Pancreas (tissue), 10 donors: ENCODE data around the gene SERPINB11. TPM values are rescaled to one million over a fixed set of nuclear protein-coding genes. Genes with fewer than 3 reads are reported as not detected.

Experiments used
- ATAC-seq, 4 donors: fragments of 200-7000 bp; cut with Tn5 transposase; one replicate each; pipeline versions ENCODE4 v1.8.0 to v1.9.1; 2020; ENCODE audit warnings: mild to moderate bottlenecking in 4 of 4, moderate library complexity in 4 of 4
- DNase-seq, 6 donors: peaks; one replicate each; pipeline ENCODE4 v3.0.0-alpha.2; 2020
- FAIRE-seq: peaks from 2 replicates; lab custom pipeline; 2012; peaks lifted over from hg19 to GRCh38; lab: Jason Lieb, UNC
- H3K27ac ChIP-seq, 4 donors: fragments of 200-600 bp; sonication (generic); 1 replicate in 3 of 4; 2 replicates in 1 of 4; pipeline versions ENCODE4 v1.5.0 to v1.8.0; 2020
- H3K27me3 ChIP-seq, 4 donors: fragments of 200-600 bp; one replicate each; pipeline ENCODE4 v1.8.0; 2021
- H3K36me3 ChIP-seq, 3 donors: fragments of 200-600 bp; sonication (generic) in 1 of 3; one replicate each; pipeline versions ENCODE4 v1.5.0 to v1.8.0; 2020 to 2021
- H3K4me1 ChIP-seq, 3 donors: fragments of 200-600 bp; one replicate each; pipeline ENCODE4 v1.8.0; 2021
- H3K4me3 ChIP-seq, 4 donors: fragments of 200-600 bp; sonication (generic) in 2 of 4; one replicate each; pipeline versions ENCODE4 v1.5.0 to v1.8.0; 2020 to 2021
- H3K9me3 ChIP-seq, 4 donors: fragments of 200-600 bp; one replicate each; pipeline ENCODE4 v1.8.0; 2021
- CTCF ChIP-seq, 4 donors: fragments of 200-600 bp; sonication (generic) in 3 of 4; IDR thresholded peaks; one replicate each; pipeline versions ENCODE4 v1.5.0 to v1.8.0; 2021; ENCODE audit warnings: antibody characterized with exemption in 4 of 4
- whole genome bisulfite sequencing, 2 donors: extraction: QIAGEN DNeasy Blood & Tissue Kit; methylation state at CpG; one replicate each; pipeline ENCODE4 v1.1.7; 2013; 5-methylcytosine and 5-hydroxymethylcytosine counted together
- intact Hi-C, 3 donors: fragments of 100-400 bp; cut with DNase I; formaldehyde crosslinking; loops; one replicate each; pipeline versions ENCODE4 v1.11.1 to v1.14.2; 2022
- polyA plus RNA-seq, 2 donors: library from polyadenylated mRNA; stranded (reverse); fragments of 200-250 nt; gene quantifications; one replicate each; pipeline ENCODE4 v1.2.3, GENCODE V29; 2013
- total RNA-seq, 6 donors: library from RNA; stranded (reverse); fragmentation: NEBNext Ultra II Directional in 4 of 6; extraction: Animal tissue kit (Norgen Biotek cat#: 25700) in 4 of 6; gene quantifications; one replicate each; pipeline versions ENCODE4 v1.2.1 to v1.2.4, GENCODE V29; 2021 to 2023
- donor health status: healthy with polysubstance abuse.
- donor health status: DM: no; HTN: no; CAD: no; lungs with moderate emphysema.
- donor health status: DM: no; HTN: no; CAD: no.
- donor health status: control.
- donor health status: control.
- donor health status: Bipolar disorder and iron deficiency.
- donor health status: DM: yes; HTN: yes; CAD: no.
- donor health status: DM: no; HTN: no; CAD: no.
- donor health status: DM: no; HTN: no; CAD: no.
- donor health status: DM: yes; HTN: yes; CAD: no.

The SERPINB11 gene
- total and polyA plus RNA-seq, 8 donors: not detected

DNA sequence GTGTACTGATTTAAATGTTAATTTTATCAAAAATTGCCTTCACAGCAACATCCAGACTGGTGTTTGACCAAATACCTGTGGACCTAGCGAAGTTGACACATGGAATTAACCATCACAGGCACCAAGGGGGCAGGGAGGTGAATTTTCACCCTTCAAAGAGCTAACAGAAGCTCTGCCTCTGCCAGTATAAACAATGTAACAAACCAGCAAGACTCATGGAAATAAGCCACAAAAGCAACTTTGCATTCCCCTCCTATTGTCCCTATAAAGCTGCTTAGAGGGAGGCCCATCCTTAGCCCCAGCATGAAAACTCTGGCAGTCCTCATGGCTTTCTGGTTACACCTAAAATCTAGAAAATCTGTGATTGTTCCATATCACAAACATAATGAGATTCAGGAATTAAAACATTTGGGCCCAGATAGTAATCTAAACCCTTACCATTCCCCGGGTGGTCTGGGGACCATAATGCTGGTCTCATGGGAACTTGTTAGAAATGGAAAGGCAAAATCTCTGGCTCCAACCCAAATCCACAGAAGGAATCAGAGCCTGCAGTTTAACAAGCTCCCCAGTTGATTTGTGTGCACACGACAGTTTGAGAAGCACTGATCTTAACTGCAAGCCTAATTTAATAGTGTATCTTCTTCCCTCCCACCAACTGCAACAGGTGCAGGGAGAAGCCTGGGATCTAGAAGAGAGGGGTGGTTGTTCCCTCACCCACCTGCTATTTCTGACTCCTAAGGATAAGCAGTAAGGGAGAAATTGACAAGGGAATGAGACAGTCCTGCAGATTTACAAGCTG lies 23.1 kb downstream of the SERPINB11 start:
- H3K4me1 ChIP-seq: no peaks in the 10 kb centered on the region
- ATAC-seq (no peak), DNase-seq (no peak), FAIRE-seq (no peak)
- no peak for TF ChIP-seq CTCF (IDR thresholded peaks at IDR 0.05)
- intact Hi-C loops: no loop called here
- H3K27me3 ChIP-seq: no peaks in the 10 kb centered on the region
- no peak overlapping the region for H3K4me3 ChIP-seq
- no peaks in the 10 kb centered on the region for H3K36me3 ChIP-seq
- 10 to 17% methylated on average over 3 of the region's 3 CpGs for WGBS, 2 donors
- no peak overlapping the region for H3K27ac ChIP-seq
- H3K9me3 ChIP-seq: no peaks in the 10 kb centered on the region

DNA sequence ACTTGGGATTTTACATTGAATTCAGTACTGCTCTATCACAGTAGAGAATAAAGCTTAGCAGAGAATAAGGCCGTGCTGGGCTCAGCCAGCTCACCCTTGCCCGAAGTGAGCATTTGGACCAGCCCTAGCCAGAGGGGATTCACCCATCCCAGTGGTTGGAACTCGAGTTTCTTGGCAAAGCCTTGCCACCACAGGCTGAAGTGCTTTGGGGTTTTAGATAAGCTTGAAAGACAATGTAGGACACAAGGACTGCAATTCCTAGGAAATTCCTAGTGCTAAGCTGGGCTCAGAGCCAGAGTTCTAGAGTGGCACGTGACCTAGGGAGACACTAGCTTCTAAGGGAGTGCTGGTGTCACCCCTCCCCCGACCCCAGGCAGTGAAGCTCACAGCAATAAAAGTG lies 28.0 kb downstream of the SERPINB11 start:
- no peak for FAIRE-seq
- no peak for TF ChIP-seq CTCF (IDR thresholded peaks at IDR 0.05)
- Histone ChIP-seq H3K36me3 (no peaks in the 10 kb centered on the region), H3K4me1 (no peaks in the 10 kb centered on the region), H3K9me3 (no peaks in the 10 kb centered on the region), H3K4me3 (no peak overlapping the region), H3K27me3 (no peaks in the 10 kb centered on the region), H3K27ac (no peak overlapping the region)
- ATAC-seq: no peak
- intact Hi-C loops: no loop called here
- DNase-seq: no peak
- WGBS, 2 donors: 56 to 67% methylated on average over 5 of the region's 5 CpGs

DNA sequence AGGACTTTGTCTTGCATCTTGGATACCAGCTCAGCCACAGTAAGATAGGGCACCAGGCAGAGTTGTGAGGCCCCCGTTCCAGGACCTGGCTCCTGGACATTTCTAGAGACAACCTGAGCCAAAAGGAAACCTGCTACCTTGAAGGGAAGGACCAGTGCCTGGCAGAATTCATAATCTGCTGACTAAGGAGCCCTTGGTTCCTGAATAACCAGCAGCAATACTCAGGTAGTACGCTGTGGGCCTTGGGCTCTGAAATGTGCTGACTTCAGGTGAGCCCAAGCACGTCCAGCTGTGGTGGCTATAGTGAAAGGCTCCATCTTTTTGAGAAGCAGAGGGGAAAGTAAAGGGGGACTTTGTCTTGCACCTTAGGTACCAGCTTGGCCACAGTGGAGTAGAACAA lies 28.5 kb downstream of the SERPINB11 start:
- intact Hi-C loops: no loop called here
- no peaks in the 10 kb centered on the region for H3K36me3 ChIP-seq
- no peaks in the 10 kb centered on the region for H3K4me1 ChIP-seq
- 68 to 78% methylated on average over 3 of the region's 3 CpGs for WGBS, 2 donors
- ATAC-seq (no peak), DNase-seq (no peak), FAIRE-seq (no peak)
- no peak overlapping the region for H3K4me3 ChIP-seq
- H3K27me3 ChIP-seq: no peaks in the 10 kb centered on the region
- TF ChIP-seq CTCF (IDR thresholded peaks at IDR 0.05): no peak
- H3K27ac ChIP-seq: no peak overlapping the region
- H3K9me3 ChIP-seq: no peaks in the 10 kb centered on the region

GRCh38 chr18:63736876-63737275 lies 34.1 kb downstream of the SERPINB11 start:
- H3K27me3 ChIP-seq: no peaks in the 10 kb centered on the region
- no peak for FAIRE-seq
- H3K4me3 ChIP-seq: no peak overlapping the region
- H3K9me3 ChIP-seq: no peaks in the 10 kb centered on the region
- H3K36me3 ChIP-seq: no peaks in the 10 kb centered on the region
- no peak for ATAC-seq
- no peaks in the 10 kb centered on the region for H3K4me1 ChIP-seq
- no peak for DNase-seq
- intact Hi-C loops: no loop called here
- H3K27ac ChIP-seq: no peak overlapping the region
- no peak for TF ChIP-seq CTCF (IDR thresholded peaks at IDR 0.05)

DNA sequence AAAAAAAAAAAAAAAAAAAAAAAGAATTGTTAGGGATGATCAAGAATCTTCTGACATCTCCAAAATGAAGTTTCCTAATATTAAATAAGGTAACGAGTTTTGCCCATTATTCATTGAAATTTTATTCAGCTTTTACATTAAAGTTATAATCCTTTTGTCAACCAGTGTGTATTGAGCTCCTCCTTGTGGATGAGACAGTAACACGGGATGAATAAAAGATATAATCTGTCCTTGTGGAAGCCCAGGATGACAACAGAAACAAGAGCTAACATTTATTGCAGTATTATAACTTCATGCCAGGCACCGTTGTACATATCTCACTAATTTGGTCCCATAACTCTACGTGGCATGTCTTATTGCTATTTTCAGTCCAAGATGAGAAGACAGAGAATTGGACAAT lies 39.0 kb downstream of the SERPINB11 start:
- FAIRE-seq (no peak), DNase-seq (no peak), ATAC-seq (no peak)
- H3K9me3 ChIP-seq: no peaks in the 10 kb centered on the region
- H3K36me3 ChIP-seq: no peaks in the 10 kb centered on the region
- intact Hi-C loops: no loop called here
- no peak overlapping the region for H3K27ac ChIP-seq
- no peaks in the 10 kb centered on the region for H3K4me1 ChIP-seq
- 28 to 43% methylated on average over 4 of the region's 4 CpGs for whole genome bisulfite sequencing, 2 donors
- no peak for TF ChIP-seq CTCF (IDR thresholded peaks at IDR 0.05)
- H3K4me3 ChIP-seq: no peak overlapping the region
- no peaks in the 10 kb centered on the region for H3K27me3 ChIP-seq
